Mesothelial cell of epicardium (in vitro differentiated cells): Measurements from ENCODE around the gene CD83. TPM values are rescaled to one million over a fixed set of nuclear protein-coding genes. Genes with fewer than 3 reads are reported as not detected.
A peak's percentile ranks its signal among the peaks of the same experiment; 100 is the strongest.

ENCODE experiments used
- DNase-seq, 2 experiments: peaks; one replicate each; pipeline ENCODE4 v3.0.0; 2021; ENCODE audit warnings: low spot score in 2 of 2; ENCODE audit not compliant: unreplicated experiment in 2 of 2
- H3K27ac Mint-ChIP-seq: 2 replicates; pipeline ENCODE4 v1.8.0; 2021; ENCODE audit warnings: mixed read lengths
- H3K27me3 Mint-ChIP-seq: 2 replicates; pipeline ENCODE4 v1.8.0; 2021; ENCODE audit warnings: low read depth, mixed read lengths
- H3K36me3 Mint-ChIP-seq: 2 replicates; pipeline ENCODE4 v1.8.0; 2021; ENCODE audit warnings: mixed read lengths
- H3K4me1 Mint-ChIP-seq: 2 replicates; pipeline ENCODE4 v1.8.0; 2021; ENCODE audit warnings: mixed read lengths
- H3K4me3 Mint-ChIP-seq: 2 replicates; pipeline ENCODE4 v1.8.0; 2021; ENCODE audit warnings: mild to moderate bottlenecking, moderate library complexity, mixed read lengths
- H3K9me3 Mint-ChIP-seq: 2 replicates; pipeline ENCODE4 v1.8.0; 2021; ENCODE audit warnings: mixed read lengths
- total RNA-seq: library from RNA; stranded (reverse); gene quantifications from 3 replicates; pipeline ENCODE4 v1.2.1, GENCODE V29; 2021
- TF ChIP-seq, protein P1 (sequence below): fragments of 200-600 bp; sonication (generic); IDR thresholded peaks from one replicate; pipeline ENCODE4 v1.5.0; 2021; ENCODE audit warnings: antibody characterized with exemption; ENCODE audit not compliant: unreplicated experiment

The CD83 gene
- total RNA-seq, 1 donor from 2014 or later = 6.7 TPM

DNA sequence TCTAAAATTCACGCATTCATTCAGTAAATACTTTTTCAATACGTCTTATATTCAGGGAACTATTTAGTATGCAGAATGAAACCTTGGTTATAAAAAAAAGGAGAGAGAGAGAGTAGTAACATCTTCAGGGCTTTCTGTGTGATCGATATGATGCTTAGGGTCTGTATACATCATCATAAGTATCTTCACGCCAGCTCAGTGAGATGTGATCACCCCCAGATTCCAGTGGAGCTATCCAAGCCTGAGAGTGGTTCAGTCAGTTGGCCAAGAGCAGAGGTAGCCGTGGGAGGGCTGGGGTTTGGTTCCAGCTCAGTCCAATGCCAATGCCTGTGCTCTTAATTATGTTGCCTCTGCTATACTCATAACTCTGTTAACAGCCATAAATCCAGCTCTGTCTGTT lies 8.6 kb downstream of the CD83 start:
- Mint-ChIP-seq H3K4me1 (peaks cover 9% of the 10 kb centered on the region), H3K27ac (no peak overlapping the region), H3K9me3 (no peaks in the 10 kb centered on the region), H3K27me3 (no peaks in the 10 kb centered on the region), H3K4me3 (no peak overlapping the region), H3K36me3 (no peaks in the 10 kb centered on the region)
- TF ChIP-seq, protein P1, sequence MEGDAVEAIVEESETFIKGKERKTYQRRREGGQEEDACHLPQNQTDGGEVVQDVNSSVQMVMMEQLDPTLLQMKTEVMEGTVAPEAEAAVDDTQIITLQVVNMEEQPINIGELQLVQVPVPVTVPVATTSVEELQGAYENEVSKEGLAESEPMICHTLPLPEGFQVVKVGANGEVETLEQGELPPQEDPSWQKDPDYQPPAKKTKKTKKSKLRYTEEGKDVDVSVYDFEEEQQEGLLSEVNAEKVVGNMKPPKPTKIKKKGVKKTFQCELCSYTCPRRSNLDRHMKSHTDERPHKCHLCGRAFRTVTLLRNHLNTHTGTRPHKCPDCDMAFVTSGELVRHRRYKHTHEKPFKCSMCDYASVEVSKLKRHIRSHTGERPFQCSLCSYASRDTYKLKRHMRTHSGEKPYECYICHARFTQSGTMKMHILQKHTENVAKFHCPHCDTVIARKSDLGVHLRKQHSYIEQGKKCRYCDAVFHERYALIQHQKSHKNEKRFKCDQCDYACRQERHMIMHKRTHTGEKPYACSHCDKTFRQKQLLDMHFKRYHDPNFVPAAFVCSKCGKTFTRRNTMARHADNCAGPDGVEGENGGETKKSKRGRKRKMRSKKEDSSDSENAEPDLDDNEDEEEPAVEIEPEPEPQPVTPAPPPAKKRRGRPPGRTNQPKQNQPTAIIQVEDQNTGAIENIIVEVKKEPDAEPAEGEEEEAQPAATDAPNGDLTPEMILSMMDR = no peak
- no peak for DNase-seq

DNA sequence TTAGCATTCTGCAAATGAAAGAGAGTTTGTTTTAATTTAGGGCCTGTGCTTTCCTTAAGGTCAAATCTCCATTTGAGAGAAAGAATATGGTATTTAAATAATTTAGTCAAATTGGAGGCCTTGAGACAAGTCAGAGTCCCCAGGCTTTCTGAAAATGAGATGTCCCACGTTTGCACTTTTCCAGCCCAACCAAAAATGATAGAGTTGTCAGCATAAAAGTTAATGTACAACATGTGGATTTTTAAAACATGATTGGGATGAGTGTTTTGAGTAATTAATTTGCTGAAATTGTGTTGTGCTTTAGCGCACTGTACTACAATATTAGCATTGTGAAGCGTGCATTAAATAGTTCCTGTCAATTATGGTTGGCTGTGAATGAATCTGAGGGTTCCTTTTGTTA lies 10.0 kb downstream of the CD83 start:
- TF ChIP-seq, protein P1 = no peak
- DNase-seq = no peak
- Mint-ChIP-seq H3K4me3 (no peak overlapping the region), H3K27ac (no peak overlapping the region), H3K27me3 (no peaks in the 10 kb centered on the region), H3K36me3 (no peaks in the 10 kb centered on the region), H3K9me3 (no peaks in the 10 kb centered on the region), H3K4me1 (peaks cover 9% of the 10 kb centered on the region)

DNA sequence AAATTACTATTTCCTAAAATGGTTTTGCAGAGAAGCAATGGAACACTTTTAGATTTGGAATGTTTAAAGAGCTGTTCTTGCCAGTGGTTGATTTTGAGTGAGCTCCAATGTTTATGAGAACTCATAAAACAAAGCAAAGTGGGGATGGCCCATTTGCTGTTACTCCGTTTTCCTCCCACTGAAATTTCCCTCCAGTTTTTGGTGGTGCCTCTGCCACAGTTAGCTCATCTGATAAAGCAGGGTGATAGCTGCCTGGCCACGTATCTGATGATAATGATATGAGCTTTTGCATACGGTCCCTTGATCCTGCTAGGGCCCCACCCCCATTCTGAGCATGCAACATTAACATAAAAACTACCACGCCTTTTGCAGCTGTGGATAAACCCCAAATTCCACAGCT lies 10.4 kb downstream of the CD83 start:
- Mint-ChIP-seq H3K27me3 (no peaks in the 10 kb centered on the region), H3K9me3 (no peaks in the 10 kb centered on the region), H3K4me1 (peaks cover 9% of the 10 kb centered on the region), H3K36me3 (no peaks in the 10 kb centered on the region), H3K4me3 (no peak overlapping the region), H3K27ac (no peak overlapping the region)
- no peak for DNase-seq
- TF ChIP-seq, protein P1 = no peak

DNA sequence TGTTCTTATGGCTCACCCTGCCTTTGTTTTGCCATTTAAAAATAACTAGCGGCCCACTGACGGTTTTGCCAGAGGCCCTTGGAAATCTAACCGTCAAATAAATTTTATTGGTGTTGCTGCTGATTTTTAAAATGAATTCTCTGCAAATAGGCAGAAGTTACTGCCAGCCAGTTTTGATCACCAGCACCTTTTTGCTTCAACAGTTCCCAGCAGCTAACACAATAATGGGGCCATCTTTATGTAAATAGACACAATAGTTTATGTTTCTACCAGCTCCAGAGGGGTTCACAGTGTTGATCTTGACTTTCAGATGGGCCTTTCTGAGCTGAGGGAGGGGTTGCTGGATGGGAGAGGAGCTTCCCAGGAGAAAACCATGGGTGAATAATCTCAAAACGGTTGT lies 11.2 kb downstream of the CD83 start:
- Mint-ChIP-seq H3K9me3 (no peaks in the 10 kb centered on the region), H3K36me3 (no peaks in the 10 kb centered on the region), H3K4me1 (peaks cover 11% of the 10 kb centered on the region), H3K27me3 (no peaks in the 10 kb centered on the region), H3K4me3 (no peak overlapping the region), H3K27ac (no peak overlapping the region)
- DNase-seq = no peak
- TF ChIP-seq, protein P1 = no peak

DNA sequence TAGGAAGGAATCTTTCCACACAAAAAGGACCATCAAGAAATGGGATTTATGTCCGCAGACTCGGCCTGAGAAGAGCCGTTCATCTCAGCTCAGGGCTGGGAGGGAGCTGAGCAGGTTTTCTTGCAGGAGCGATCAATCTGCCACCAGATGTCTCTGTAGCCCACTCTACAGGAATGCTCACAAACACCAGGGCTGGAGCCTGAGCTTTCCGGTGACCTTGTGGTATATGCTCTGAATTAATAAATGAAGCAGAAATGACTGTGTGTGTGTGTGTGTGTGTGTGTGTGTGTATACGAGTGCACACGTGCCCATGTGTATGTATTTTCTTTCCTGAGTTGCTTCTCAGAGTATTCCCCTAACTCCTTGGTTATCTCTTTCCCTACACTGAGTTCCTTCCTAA lies 12.0 kb downstream of the CD83 start:
- Mint-ChIP-seq H3K36me3 (no peaks in the 10 kb centered on the region), H3K27ac (no peak overlapping the region), H3K9me3 (no peaks in the 10 kb centered on the region), H3K4me3 (no peak overlapping the region), H3K27me3 (no peaks in the 10 kb centered on the region), H3K4me1 (peaks cover 12% of the 10 kb centered on the region)
- DNase-seq = peak; percentile 30 to 42
- TF ChIP-seq, protein P1 = no peak

DNA sequence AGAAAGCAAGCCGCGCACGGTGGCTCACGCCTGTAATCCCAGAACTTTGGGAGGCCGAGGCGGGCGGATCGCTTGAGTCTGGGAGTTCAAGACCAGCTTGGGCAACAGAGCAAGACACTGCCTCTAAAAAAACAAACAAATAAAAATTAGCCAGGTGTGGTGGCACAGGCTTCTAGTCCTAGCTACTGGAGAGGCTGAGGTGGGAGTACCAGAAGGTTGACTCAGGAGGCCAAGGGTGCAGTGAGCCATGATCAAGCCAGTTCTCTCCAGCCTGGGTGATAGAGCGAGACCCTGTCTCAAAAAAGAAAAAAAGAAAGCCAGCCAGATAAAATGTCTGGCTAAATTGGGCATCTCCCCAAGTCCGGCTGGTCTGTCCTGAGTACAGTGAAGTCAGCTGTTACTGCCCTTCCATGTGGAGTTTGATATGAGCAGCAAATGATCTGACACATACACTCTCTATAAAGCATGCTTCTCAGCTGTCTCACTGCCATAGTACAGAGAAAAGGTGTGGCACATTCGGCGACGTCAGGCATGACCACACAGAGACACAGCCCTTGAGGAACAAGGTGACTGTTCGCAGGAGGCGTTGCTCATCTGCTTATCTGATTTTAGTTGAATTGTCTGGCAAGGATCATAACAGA lies 13.0 kb downstream of the CD83 start:
- no peak overlapping the region for H3K4me3 Mint-ChIP-seq
- H3K9me3 Mint-ChIP-seq = no peaks in the 10 kb centered on the region
- TF ChIP-seq, protein P1 = no peak
- H3K27ac Mint-ChIP-seq = no peak overlapping the region
- H3K36me3 Mint-ChIP-seq = no peaks in the 10 kb centered on the region
- no peaks in the 10 kb centered on the region for H3K27me3 Mint-ChIP-seq
- H3K4me1 Mint-ChIP-seq = peaks cover 12% of the 10 kb centered on the region
- no peak for DNase-seq
